GM23338 (cell line): ENCODE measurements around the gene ARSI. TPM values are rescaled to one million over a fixed set of nuclear protein-coding genes. Genes with fewer than 3 reads are reported as not detected.

ENCODE experiments used
- ATAC-seq: fragments of 200-7000 bp; cut with Tn5 transposase; 3 replicates; pipeline ENCODE4 v1.9.1; 2020
- DNase-seq: peaks from one replicate; pipeline ENCODE4 v3.0.0-alpha.2; 2015; ENCODE audit warnings: low spot score
- H2AFZ ChIP-seq: fragments of 200-600 bp; sonication (generic); 2 replicates; pipeline ENCODE4 v1.8.0; 2016; ENCODE audit warnings: antibody characterized with exemption, mild to moderate bottlenecking, moderate library complexity
- H3F3A ChIP-seq: fragments of 200-600 bp; sonication (generic); replicated peaks from 2 replicates; pipeline ENCODE4 v1.8.0; 2017; ENCODE audit warnings: antibody characterized with exemption, mixed run types, low read depth
- H3K27ac ChIP-seq: fragments of 200-600 bp; sonication (generic); 2 replicates; pipeline ENCODE4 v1.6.1; 2016; ENCODE audit warnings: low read depth
- H3K27me3 ChIP-seq: fragments of 200-600 bp; sonication (generic); 2 replicates; pipeline ENCODE4 v1.8.0; 2016; ENCODE audit warnings: mild to moderate bottlenecking, mixed run types, moderate library complexity; ENCODE audit not compliant: insufficient read depth
- H3K36me3 ChIP-seq: fragments of 200-600 bp; sonication (generic); 2 replicates; pipeline ENCODE4 v1.8.0; 2016; ENCODE audit warnings: mild to moderate bottlenecking; ENCODE audit not compliant: insufficient read depth
- H3K4me1 ChIP-seq: fragments of 200-600 bp; sonication (generic); 2 replicates; pipeline ENCODE4 v1.8.0; 2016; ENCODE audit warnings: mild to moderate bottlenecking, moderate library complexity; ENCODE audit not compliant: insufficient read depth
- H3K4me2 ChIP-seq: fragments of 200-600 bp; sonication (generic); 2 replicates; pipeline ENCODE4 v1.7.1; 2017; ENCODE audit warnings: mixed run types
- H3K4me3 ChIP-seq: fragments of 200-600 bp; sonication (generic); 2 replicates; pipeline ENCODE4 v1.6.1; 2016; ENCODE audit warnings: mixed run types
- H3K79me2 ChIP-seq: fragments of 200-600 bp; sonication (generic); replicated peaks from 2 replicates; pipeline ENCODE4 v1.8.0; 2017; ENCODE audit warnings: mild to moderate bottlenecking; ENCODE audit not compliant: insufficient read depth
- H3K9me2 ChIP-seq: fragments of 200-600 bp; sonication (generic); 2 replicates; pipeline ENCODE4 v1.8.0; 2017; ENCODE audit not compliant: insufficient read depth
- H4K20me1 ChIP-seq: fragments of 200-600 bp; sonication (generic); replicated peaks from 2 replicates; pipeline ENCODE4 v1.8.0; 2017; ENCODE audit warnings: mild to moderate bottlenecking; ENCODE audit not compliant: insufficient read depth
- H3K27ac Mint-ChIP-seq: 2 replicates; pipeline ENCODE4 v1.8.0; 2020; ENCODE audit warnings: inconsistent platforms, mild to moderate bottlenecking, moderate library complexity, mixed read lengths
- H3K27me3 Mint-ChIP-seq: 3 replicates; pipeline ENCODE4 v1.8.0; 2022; ENCODE audit warnings: low read depth, mild to moderate bottlenecking, moderate library complexity, mixed read lengths, inconsistent platforms; ENCODE audit not compliant: insufficient read depth, poor library complexity
- H3K36me3 Mint-ChIP-seq: 3 replicates; pipeline ENCODE4 v1.8.0; 2021; ENCODE audit warnings: low read depth, mild to moderate bottlenecking, inconsistent platforms, moderate library complexity, mixed read lengths
- H3K4me1 Mint-ChIP-seq: 3 replicates; pipeline ENCODE4 v1.8.0; 2020; ENCODE audit warnings: mild to moderate bottlenecking, inconsistent platforms, mixed read lengths
- H3K4me3 Mint-ChIP-seq: 3 replicates; pipeline ENCODE4 v1.8.0; 2021; ENCODE audit warnings: moderate library complexity, mild to moderate bottlenecking, inconsistent platforms, mixed read lengths
- H3K9me3 Mint-ChIP-seq: 3 replicates; pipeline ENCODE4 v1.8.0; 2020; ENCODE audit warnings: moderate library complexity, mild to moderate bottlenecking, inconsistent platforms, mixed read lengths
- CREB1 ChIP-seq: fragments of 250-450 bp; sonication (Bioruptor Pico); IDR thresholded peaks from 2 replicates; pipeline ENCODE4 v1.5.0; 2020; ENCODE audit warnings: low read depth, mild to moderate bottlenecking, moderate library complexity
- CTCF ChIP-seq, 2 experiments: fragments of 200-600 bp in 1 of 2; sonication (generic) in 1 of 2; conservative IDR thresholded peaks; 2 replicates each; pipeline versions ENCODE4 v1.5.1 to v1.6.1; 2016 to 2017; ENCODE audit warnings: antibody characterized with exemption in 2 of 2, low read depth in 2 of 2, mild to moderate bottlenecking in 2 of 2, moderate library complexity in 1 of 2
- ETS1 ChIP-seq: IDR thresholded peaks from 2 replicates; pipeline ENCODE4 v1.6.1; 2016; ENCODE audit warnings: antibody characterized with exemption
- EZH2 ChIP-seq: fragments of 200-600 bp; sonication (generic); IDR thresholded peaks from one replicate; pipeline ENCODE4 v1.8.0; 2017; ENCODE audit warnings: antibody characterized with exemption, mild to moderate bottlenecking, low read depth; ENCODE audit not compliant: unreplicated experiment
- EZH2phosphoT487 ChIP-seq: fragments of 200-600 bp; sonication (generic); IDR thresholded peaks from one replicate; pipeline ENCODE4 v1.8.1; 2018; ENCODE audit warnings: antibody characterized with exemption; ENCODE audit not compliant: unreplicated experiment
- JUNB ChIP-seq: IDR thresholded peaks from one replicate; pipeline ENCODE4 v1.6.1; 2016; ENCODE audit warnings: antibody characterized with exemption; ENCODE audit not compliant: unreplicated experiment
- NANOG ChIP-seq: IDR thresholded peaks from 2 replicates; pipeline ENCODE4 v1.6.1; 2016; ENCODE audit warnings: antibody characterized with exemption, borderline replicate concordance
- POLR2AphosphoS5 ChIP-seq: IDR thresholded peaks from 2 replicates; pipeline ENCODE4 v1.6.1; 2016; ENCODE audit warnings: antibody characterized with exemption, low read depth
- REST ChIP-seq: IDR thresholded peaks from one replicate; pipeline ENCODE4 v1.6.1; 2018; ENCODE audit warnings: antibody characterized with exemption; ENCODE audit not compliant: unreplicated experiment
- STAT1 ChIP-seq: IDR thresholded peaks from one replicate; pipeline ENCODE4 v1.6.1; 2016; ENCODE audit warnings: antibody characterized with exemption; ENCODE audit not compliant: unreplicated experiment
- ZNF114 ChIP-seq: fragments of 250-450 bp; sonication (Bioruptor Pico); IDR thresholded peaks from 2 replicates; pipeline ENCODE4 v1.5.0; 2020; ENCODE audit warnings: mild to moderate bottlenecking, moderate library complexity
- ZNF331 ChIP-seq: fragments of 250-450 bp; sonication (Bioruptor Pico); IDR thresholded peaks from 2 replicates; pipeline ENCODE4 v1.5.0; 2020; ENCODE audit warnings: low read depth, mild to moderate bottlenecking, moderate library complexity
- ZNF462 ChIP-seq: fragments of 250-450 bp; sonication (Bioruptor Pico); IDR thresholded peaks from 2 replicates; pipeline ENCODE4 v1.5.0; 2020; ENCODE audit warnings: mild to moderate bottlenecking, moderate library complexity
- polyA plus RNA-seq: library from polyadenylated mRNA; unstranded; fragments of >200 nt; fragmentation: Nextera tagmentation; extraction: Ambion mirVana; gene quantifications from 2 replicates; pipeline ENCODE4 v1.2.1, GENCODE V29; 2016
- total RNA-seq: library from RNA; depleted of rRNA; stranded (reverse); fragments of >200 nt; shearing (Covaris generic); gene quantifications from 2 replicates; pipeline ENCODE4 v1.2.3, GENCODE V29; 2014

The ARSI gene
- total and polyA plus RNA-seq, 2 experiments from 2014 or later: 0.99 to 6.9 TPM

- Mint-ChIP-seq H3K4me1 (peaks cover 8% of the 10 kb centered on the region; the same call in 2 of the 3 replicates), H3K36me3 (no peaks in the 10 kb centered on the region), H3K4me3 (no peak overlapping the region), H3K27me3 (peaks cover 8% of the 10 kb centered on the region), H3K27ac (no peak overlapping the region), H3K9me3 (no peaks in the 10 kb centered on the region; the same call in 2 of the 3 replicates)
- DNase-seq (no peak), ATAC-seq (no peak)
- Histone ChIP-seq H3K4me2 (no peak overlapping the region), H3F3A (no peaks in the 10 kb centered on the region), H4K20me1 (no peaks in the 10 kb centered on the region), H3K27me3 (no peaks in the 10 kb centered on the region), H3K79me2 (no peaks in the 10 kb centered on the region), H3K4me3 (no peak overlapping the region), H2AFZ (no peak overlapping the region), H3K9me2 (no peaks in the 10 kb centered on the region; the same call in 1 of the 2 replicates), H3K4me1 (no peaks in the 10 kb centered on the region), H3K36me3 (no peaks in the 10 kb centered on the region), H3K27ac (no peak overlapping the region)
- TF ChIP-seq ZNF114 (CRISPR knock-in tag) (no peak), NANOG (no peak), EZH2phosphoT487 (no peak), ZNF462 (CRISPR knock-in tag) (no peak), ZNF331 (CRISPR knock-in tag) (no peak), JUNB (no peak), CTCF (conservative IDR thresholded peaks at IDR 0.05; ENCODE audit: low read depth in 2 of 2) (no peak), EZH2 (no peak), CREB1 (CRISPR knock-in tag) (no peak), REST (no peak), STAT1 (no peak), POLR2AphosphoS5 (no peak), ETS1 (no peak)
These were observed 38.6 kb upstream of the ARSI start for GRCh38 chr5:150341331-150341730.
